GM18951 (cell line): Measurements from ENCODE around the gene MTCH1.

Source experiments
- POLR2A ChIP-seq: IDR thresholded peaks from 4 replicates; pipeline ENCODE4 v1.6.1; 2011; ENCODE audit warnings: mild to moderate bottlenecking; ENCODE audit not compliant: insufficient read length, insufficient read depth; ENCODE audit errors: extremely low read depth
- in situ Hi-C: fragments of 300-500 bp; cut with MboI; formaldehyde crosslinking; loops from one replicate; pipeline ENCODE4 v1.12.0; 2022; ENCODE audit warnings: low sequenced_read_pairs, mixed read lengths, inconsistent platforms; ENCODE audit not compliant: unreplicated experiment

Gene MTCH1

GRCh38 chr6:37013516-37014491, 27.8 kb upstream of the MTCH1 start:
- in situ Hi-C loops = no loop called here
- no peak for TF ChIP-seq POLR2A

GRCh38 chr6:37011656-37012378, 25.8 kb upstream of the MTCH1 start:
- no peak for TF ChIP-seq POLR2A
- in situ Hi-C loops = no loop called here

- TF ChIP-seq POLR2A = no peak
- in situ Hi-C loops = no loop called here
Measured at GRCh38 chr6:37010402-37010892, 24.5 kb upstream of the MTCH1 start.

GRCh38 chr6:37008484-37009465, 22.8 kb upstream of the MTCH1 start:
- TF ChIP-seq POLR2A = no peak
- in situ Hi-C loops = no loop called here

- TF ChIP-seq POLR2A = no peak
- in situ Hi-C loops = no loop called here
Measured at GRCh38 chr6:37007340-37008043, 21.5 kb upstream of the MTCH1 start.

- in situ Hi-C loops = no loop called here
- TF ChIP-seq POLR2A = no peak
Measured at GRCh38 chr6:37006793-37007339, 20.9 kb upstream of the MTCH1 start.

GRCh38 chr6:37005827-37006567, 20.0 kb upstream of the MTCH1 start:
- TF ChIP-seq POLR2A = no peak
- in situ Hi-C loops = no loop called here

GRCh38 chr6:37005061-37005810, 19.2 kb upstream of the MTCH1 start, which contains the start of gene FGD2:
Gene FGD2 (plus strand): TSS chr6:37005655. CDS start chr6:37005818, 163 bp downstream.
- peak; percentile 67 for TF ChIP-seq POLR2A
- in situ Hi-C loops = no loop called here

GRCh38 chr6:37004044-37004980, 18.3 kb upstream of the MTCH1 start:
- TF ChIP-seq POLR2A = no peak
- in situ Hi-C loops = no loop called here
